ENCODE data around the gene CLDN18. TPM values are rescaled to one million over a fixed set of nuclear protein-coding genes. Genes with fewer than 3 reads are reported as not detected.
A peak's percentile ranks its signal among the peaks of the same experiment; 100 is the strongest.

CLDN18 gene
- total RNA-seq, 1 experiment from 2014 or later, result 0.85 TPM

GRCh38 chr3:138066383-138066782, 56.4 kb downstream of the CLDN18 start:
- intact Hi-C loops (cut with micrococcal nuclease; ENCODE audit: unreplicated experiment), result no loop called here

GRCh38 chr3:138066972-138067371, 57.0 kb downstream of the CLDN18 start:
- H3K9me3 Mint-ChIP-seq (ENCODE audit: low read depth, unreplicated experiment), result no peaks in the 10 kb centered on the region
- no peaks in the 10 kb centered on the region for H3K27me3 Mint-ChIP-seq (ENCODE audit: unreplicated experiment)
- DNase-seq, result no peak
- intact Hi-C loops (cut with micrococcal nuclease; ENCODE audit: unreplicated experiment), result no loop called here
- CTCF ChIA-PET, result interaction anchor here (0.8 to 2.4 kb wide), 2 partner anchors 48 to 51 kb away, joined by 3 to 7 read pairs; partner anchors contain the start of gene DZIP1L
- no peak for TF ChIP-seq CTCF (IDR thresholded peaks at IDR 0.05; ENCODE audit: unreplicated experiment)
- H3K36me3 Mint-ChIP-seq (ENCODE audit: insufficient read depth, unreplicated experiment), result no peaks in the 10 kb centered on the region
- no peak overlapping the region for H3K27ac Mint-ChIP-seq (ENCODE audit: unreplicated experiment)
- H3K4me3 Mint-ChIP-seq (ENCODE audit: low read depth, unreplicated experiment), result no peak overlapping the region
- no TSS peak for BruUV-seq (replicated peaks)
- no peaks in the 10 kb centered on the region for H3K4me1 Mint-ChIP-seq (ENCODE audit: low read depth, unreplicated experiment)

More at GRCh38 chr3:138066383-138066782, 56.4 kb downstream of the CLDN18 start:
- no TSS peak for BruUV-seq (replicated peaks)
- Mint-ChIP-seq H3K27ac (ENCODE audit: unreplicated experiment) (no peak overlapping the region), H3K4me1 (ENCODE audit: low read depth, unreplicated experiment) (no peaks in the 10 kb centered on the region), H3K36me3 (ENCODE audit: insufficient read depth, unreplicated experiment) (no peaks in the 10 kb centered on the region), H3K9me3 (ENCODE audit: low read depth, unreplicated experiment) (no peaks in the 10 kb centered on the region), H3K27me3 (ENCODE audit: unreplicated experiment) (no peaks in the 10 kb centered on the region), H3K4me3 (ENCODE audit: low read depth, unreplicated experiment) (no peak overlapping the region)
- CTCF ChIA-PET, result interaction anchor here (2.4 kb wide), 1 partner anchor 52 kb away, joined by 7 read pairs; no protein-coding TSS in a partner anchor
- TF ChIP-seq CTCF (IDR thresholded peaks at IDR 0.05; ENCODE audit: unreplicated experiment), result no peak
- no peak for DNase-seq

- BruUV-seq (replicated peaks), result no TSS peak
- H3K27me3 Mint-ChIP-seq (ENCODE audit: unreplicated experiment), result no peaks in the 10 kb centered on the region
- CTCF ChIA-PET, result interaction anchor here (0.8 to 1.0 kb wide), 2 partner anchors 47 to 52 kb away, joined by 3 read pairs; partner anchors contain the start of gene DZIP1L
- DNase-seq, result no peak
- no peaks in the 10 kb centered on the region for H3K36me3 Mint-ChIP-seq (ENCODE audit: insufficient read depth, unreplicated experiment)
- H3K4me3 Mint-ChIP-seq (ENCODE audit: low read depth, unreplicated experiment), result no peak overlapping the region
- H3K27ac Mint-ChIP-seq (ENCODE audit: unreplicated experiment), result no peak overlapping the region
- H3K4me1 Mint-ChIP-seq (ENCODE audit: low read depth, unreplicated experiment), result no peaks in the 10 kb centered on the region
- intact Hi-C loops (cut with micrococcal nuclease; ENCODE audit: unreplicated experiment), result loop anchor here (1.0 kb wide), 1 partner anchor 51 kb away; no protein-coding TSS in a partner anchor
- no peaks in the 10 kb centered on the region for H3K9me3 Mint-ChIP-seq (ENCODE audit: low read depth, unreplicated experiment)
- TF ChIP-seq CTCF (IDR thresholded peaks at IDR 0.05; ENCODE audit: unreplicated experiment), result no peak
These were observed 58.1 kb downstream of the CLDN18 start for GRCh38 chr3:138068046-138068445.

GRCh38 chr3:138068579-138069174, 58.7 kb downstream of the CLDN18 start:
- no TSS peak for BruUV-seq (replicated peaks)
- DNase-seq, result peak; percentile 90
- no peak overlapping the region for H3K27ac Mint-ChIP-seq (ENCODE audit: unreplicated experiment)

More at GRCh38 chr3:138068579-138069174, 58.7 kb downstream of the CLDN18 start:
- Mint-ChIP-seq H3K4me3 (ENCODE audit: low read depth, unreplicated experiment) (no peak overlapping the region), H3K9me3 (ENCODE audit: low read depth, unreplicated experiment) (no peaks in the 10 kb centered on the region), H3K27me3 (ENCODE audit: unreplicated experiment) (no peaks in the 10 kb centered on the region), H3K4me1 (ENCODE audit: low read depth, unreplicated experiment) (no peaks in the 10 kb centered on the region), H3K36me3 (ENCODE audit: insufficient read depth, unreplicated experiment) (no peaks in the 10 kb centered on the region)
- CTCF ChIA-PET, result interaction anchor here (1.2 to 2.4 kb wide), 2 partner anchors 14 to 50 kb away, joined by 3 to 20 read pairs; no protein-coding TSS in a partner anchor
- peak; percentile 98 for TF ChIP-seq CTCF (IDR thresholded peaks at IDR 0.05; ENCODE audit: unreplicated experiment)
- intact Hi-C loops (cut with micrococcal nuclease; ENCODE audit: unreplicated experiment), result loop anchor here (1.0 kb wide), 1 partner anchor 51 kb away; no protein-coding TSS in a partner anchor
